EL (cell line): ENCODE data around the gene CAPZA2.
"Not testable (repeated sequence)": the region's sequence is repeated elsewhere in the genome, so short reads cannot be mapped to it uniquely, and the experiment has no call there.

Experiments used
- DNase-seq: peaks from one replicate; pipeline ENCODE4 v3.0.0-alpha.2; 2016

CAPZA2 gene

GRCh38 chr7:116955801-116956476, 93.6 kb downstream of the CAPZA2 start:
- no peak for DNase-seq

- no peak for DNase-seq
Measured at GRCh38 chr7:116956477-116956804, 94.1 kb downstream of the CAPZA2 start.

GRCh38 chr7:116957874-116958273, 95.5 kb downstream of the CAPZA2 start:
- no peak for DNase-seq

DNA sequence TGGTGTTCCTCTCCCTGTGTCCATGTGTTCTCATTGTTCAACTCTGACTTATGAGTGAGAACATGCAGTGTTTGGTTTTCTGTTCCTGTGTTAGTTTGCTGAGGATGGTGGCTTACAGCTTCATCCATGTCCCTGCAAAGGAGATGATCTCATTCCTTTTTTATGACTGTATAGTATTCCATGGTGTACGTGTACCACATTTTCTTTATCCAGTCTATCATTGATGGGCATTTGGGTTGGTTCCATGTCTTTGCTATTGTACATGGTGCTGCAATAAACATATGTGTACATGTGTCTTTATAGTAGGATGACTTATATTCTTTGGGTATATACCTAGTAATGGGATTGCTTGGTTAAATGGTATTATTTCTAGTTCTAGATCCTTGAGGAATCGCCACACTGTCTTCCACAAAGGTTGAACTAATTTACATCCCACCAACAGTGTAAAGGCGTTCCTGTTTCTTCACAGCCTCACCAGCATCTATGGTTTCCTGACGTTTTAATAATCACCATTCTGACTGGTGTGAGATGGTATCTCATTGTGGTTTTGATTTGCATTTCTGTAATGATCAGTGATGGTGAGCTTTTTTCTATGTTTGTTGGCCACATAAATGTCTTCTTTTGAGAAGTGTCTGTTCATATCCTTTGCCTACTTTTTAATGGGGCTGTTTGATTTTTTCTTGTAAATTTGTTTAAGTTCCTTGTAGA, 99.7 kb downstream of the CAPZA2 start:
- DNase-seq: not testable (repeated sequence)

DNA sequence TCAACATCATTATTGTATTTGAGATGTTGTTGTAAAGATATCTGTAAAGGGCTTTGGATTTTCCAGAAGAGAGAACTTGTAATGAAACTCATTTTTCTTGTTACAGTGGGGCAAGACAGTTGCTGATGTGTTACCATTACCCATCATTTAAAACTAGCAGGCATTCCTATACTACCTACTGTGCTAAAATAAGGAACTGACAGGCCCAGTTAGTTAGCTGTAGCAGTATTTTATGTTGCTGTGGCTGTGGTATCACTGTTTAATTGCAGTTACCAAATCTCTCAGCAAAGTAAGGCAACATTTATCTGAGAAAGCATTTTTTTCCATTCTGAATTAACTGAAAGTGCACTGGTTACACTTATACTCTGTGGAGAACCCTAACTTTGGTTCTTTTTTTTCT, 100.8 kb downstream of the CAPZA2 start:
- DNase-seq: no peak

- no peak for DNase-seq
Measured at GRCh38 chr7:116966601-116967000, 104.2 kb downstream of the CAPZA2 start.

DNA sequence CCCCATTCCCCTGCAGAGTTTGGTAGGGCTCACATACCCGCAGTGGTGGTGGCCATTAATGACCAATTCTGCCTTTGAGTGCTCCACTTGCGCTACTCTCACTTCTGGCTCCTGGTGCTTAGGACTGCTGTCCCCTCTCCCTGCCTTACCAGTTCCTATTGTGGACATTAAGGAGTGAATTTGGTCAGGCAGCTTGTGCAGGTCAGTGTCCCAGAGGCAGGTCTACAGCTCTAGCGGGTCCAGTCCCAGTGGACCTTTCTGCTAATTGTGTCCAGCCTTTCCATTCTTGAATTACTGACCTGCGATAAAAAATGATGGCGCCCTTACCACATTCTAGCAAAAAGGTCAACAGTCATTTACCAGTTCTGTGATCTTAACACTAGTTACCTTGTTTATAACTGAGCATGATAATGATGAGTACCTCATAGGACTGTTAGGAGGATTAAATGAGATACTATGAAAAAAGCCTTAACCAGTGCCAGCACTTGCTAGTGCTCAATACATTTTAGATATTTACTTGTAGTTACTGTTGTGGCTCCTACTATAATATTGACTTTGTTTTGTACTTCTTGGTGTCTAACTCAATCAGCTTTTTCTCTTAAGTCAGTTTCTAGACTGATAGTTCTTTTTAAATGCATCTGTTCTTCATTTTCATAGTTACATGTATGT, 105.0 kb downstream of the CAPZA2 start:
- DNase-seq: no peak

GRCh38 chr7:116967983-116968382, 105.6 kb downstream of the CAPZA2 start:
- DNase-seq: no peak

- DNase-seq: no peak
Measured at GRCh38 chr7:116968631-116969030, 106.2 kb downstream of the CAPZA2 start.

DNA sequence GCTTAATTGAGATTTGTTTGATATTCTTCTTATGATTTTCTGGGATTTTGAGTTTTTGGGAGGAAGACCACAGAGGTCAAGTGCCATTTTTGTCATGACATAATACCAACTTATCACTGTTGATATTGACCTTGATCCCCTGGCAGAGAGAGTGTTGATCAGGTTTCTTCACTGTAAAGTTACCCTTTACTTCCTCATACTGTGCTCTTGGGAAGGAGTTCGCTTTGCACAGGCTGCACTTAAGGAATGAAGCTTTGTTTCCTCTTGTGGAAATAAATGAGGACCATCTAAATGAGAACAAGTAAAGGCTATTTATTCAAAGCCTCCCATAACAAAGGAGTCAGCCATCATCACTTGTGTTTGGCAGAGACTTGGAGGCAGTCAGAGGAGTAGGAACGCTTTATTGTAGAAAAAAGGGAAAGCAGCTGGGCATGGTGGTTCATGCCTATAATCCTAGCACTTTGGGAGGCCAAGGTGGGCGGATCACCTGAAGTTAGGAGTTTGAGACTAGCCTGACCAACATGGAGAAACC, 107.0 kb downstream of the CAPZA2 start:
- DNase-seq: no peak

GRCh38 chr7:116970238-116970910, 108.0 kb downstream of the CAPZA2 start:
- no peak for DNase-seq

- not testable (repeated sequence) for DNase-seq
Measured at GRCh38 chr7:116971153-116971552, 108.8 kb downstream of the CAPZA2 start.
